ENCODE results near the gene COL24A1.

Gene COL24A1

GRCh38 chr1:86153836-86154235 is 2.7 kb downstream of the COL24A1 start:
- TF ChIP-seq CTCF (IDR thresholded peaks at IDR 0.05; ENCODE audit: extremely low read depth, missing control alignments): no peak
- no peak for DNase-seq (ENCODE audit: low spot score)

GRCh38 chr1:86152887-86153286 is 3.7 kb downstream of the COL24A1 start:
- TF ChIP-seq CTCF (IDR thresholded peaks at IDR 0.05; ENCODE audit: extremely low read depth, missing control alignments): no peak
- DNase-seq (ENCODE audit: low spot score): no peak

GRCh38 chr1:86151427-86151826 is 5.1 kb downstream of the COL24A1 start:
- DNase-seq (ENCODE audit: low spot score): no peak
- TF ChIP-seq CTCF (IDR thresholded peaks at IDR 0.05; ENCODE audit: extremely low read depth, missing control alignments): no peak

- no peak for DNase-seq (ENCODE audit: low spot score)
- no peak for TF ChIP-seq CTCF (IDR thresholded peaks at IDR 0.05; ENCODE audit: extremely low read depth, missing control alignments)
These were observed 6.0 kb downstream of the COL24A1 start for GRCh38 chr1:86150553-86151055.

GRCh38 chr1:86149591-86149990 is 7.0 kb downstream of the COL24A1 start:
- DNase-seq (ENCODE audit: low spot score): no peak
- no peak for TF ChIP-seq CTCF (IDR thresholded peaks at IDR 0.05; ENCODE audit: extremely low read depth, missing control alignments)

GRCh38 chr1:86147755-86148154 is 8.8 kb downstream of the COL24A1 start:
- no peak for DNase-seq (ENCODE audit: low spot score)
- TF ChIP-seq CTCF (IDR thresholded peaks at IDR 0.05; ENCODE audit: extremely low read depth, missing control alignments): no peak

GRCh38 chr1:86146566-86146965 is 10.0 kb downstream of the COL24A1 start:
- DNase-seq (ENCODE audit: low spot score): no peak
- TF ChIP-seq CTCF (IDR thresholded peaks at IDR 0.05; ENCODE audit: extremely low read depth, missing control alignments): no peak
